Measurements from ENCODE around the gene SUPT5H. TPM values are rescaled to one million over a fixed set of nuclear protein-coding genes. Genes with fewer than 3 reads are reported as not detected.
"Not testable (repeated sequence)": the region's sequence is repeated elsewhere in the genome, so short reads cannot be mapped to it uniquely, and the experiment has no call there.

Gene SUPT5H
- total RNA-seq, 1 donor from 2014 or later, result 157 TPM

GRCh38 chr19:39465956-39466747 is 20.8 kb downstream of the SUPT5H start:
- no peak for DNase-seq (ENCODE audit: low spot score)

DNA sequence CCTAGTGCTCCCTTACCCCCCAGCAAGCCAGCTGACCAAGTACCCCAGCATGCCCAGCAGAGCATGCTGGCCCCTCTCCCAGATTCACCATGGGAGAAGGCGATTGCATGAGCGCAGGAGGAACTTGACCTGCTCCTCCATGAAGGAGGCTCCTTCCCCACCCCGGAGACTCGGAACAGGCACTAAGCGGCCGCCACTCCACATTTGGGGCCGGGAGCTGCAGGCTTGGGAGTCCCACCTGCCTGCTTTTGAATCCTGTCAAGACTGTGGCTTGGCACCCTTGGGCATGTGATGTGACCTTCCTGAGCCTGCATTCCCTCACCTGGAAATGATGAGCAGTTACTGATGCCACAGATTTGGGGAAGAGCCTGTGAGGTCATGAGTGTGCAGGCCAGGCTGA is 22.6 kb downstream of the SUPT5H start:
- no peak for DNase-seq (ENCODE audit: low spot score)

- no peak for DNase-seq (ENCODE audit: low spot score)
These were observed 23.7 kb downstream of the SUPT5H start for GRCh38 chr19:39469036-39469435.

- no peak for DNase-seq (ENCODE audit: low spot score)
These were observed 24.2 kb downstream of the SUPT5H start for GRCh38 chr19:39469567-39469966.

- DNase-seq (ENCODE audit: low spot score), result no peak
These were observed 25.4 kb downstream of the SUPT5H start for GRCh38 chr19:39470724-39471339.

DNA sequence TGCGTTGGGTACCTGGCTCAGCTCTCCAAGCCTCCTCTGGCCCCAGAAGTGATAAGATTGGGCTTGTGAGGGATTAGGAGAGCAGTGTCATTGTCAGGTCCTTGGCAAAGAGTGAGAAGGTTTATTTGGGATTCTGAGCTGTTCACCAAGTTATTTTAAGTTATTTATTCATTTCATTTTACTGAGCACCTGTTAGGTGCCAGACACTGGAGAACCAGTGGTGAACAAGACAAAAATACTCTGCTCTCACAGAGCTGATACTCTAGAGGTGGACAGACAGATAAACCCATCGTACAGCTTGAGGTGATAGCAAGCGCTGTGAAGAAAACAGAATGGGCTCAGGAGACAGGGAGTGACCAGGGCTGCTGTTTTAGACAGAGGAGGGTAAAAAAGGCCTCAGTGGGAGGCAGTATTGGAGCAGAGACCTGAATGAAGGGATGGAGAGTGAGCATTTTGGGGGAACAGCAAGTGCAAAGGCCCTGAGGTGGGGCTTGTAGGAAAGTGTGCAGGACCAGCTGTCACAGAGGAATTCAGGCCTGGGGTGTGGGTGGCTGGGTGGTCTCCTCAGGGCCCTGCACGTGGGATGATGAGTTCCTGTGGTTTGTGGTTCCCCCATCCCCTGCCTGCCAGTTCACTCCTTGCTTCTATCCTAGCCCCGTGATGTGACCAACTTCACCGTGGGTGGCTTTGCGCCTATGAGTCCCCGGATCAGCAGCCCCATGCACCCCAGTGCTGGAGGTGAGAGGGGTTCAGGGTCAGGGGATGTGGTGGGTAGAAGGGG is 26.6 kb downstream of the SUPT5H start:
- no peak for DNase-seq (ENCODE audit: low spot score)

DNA sequence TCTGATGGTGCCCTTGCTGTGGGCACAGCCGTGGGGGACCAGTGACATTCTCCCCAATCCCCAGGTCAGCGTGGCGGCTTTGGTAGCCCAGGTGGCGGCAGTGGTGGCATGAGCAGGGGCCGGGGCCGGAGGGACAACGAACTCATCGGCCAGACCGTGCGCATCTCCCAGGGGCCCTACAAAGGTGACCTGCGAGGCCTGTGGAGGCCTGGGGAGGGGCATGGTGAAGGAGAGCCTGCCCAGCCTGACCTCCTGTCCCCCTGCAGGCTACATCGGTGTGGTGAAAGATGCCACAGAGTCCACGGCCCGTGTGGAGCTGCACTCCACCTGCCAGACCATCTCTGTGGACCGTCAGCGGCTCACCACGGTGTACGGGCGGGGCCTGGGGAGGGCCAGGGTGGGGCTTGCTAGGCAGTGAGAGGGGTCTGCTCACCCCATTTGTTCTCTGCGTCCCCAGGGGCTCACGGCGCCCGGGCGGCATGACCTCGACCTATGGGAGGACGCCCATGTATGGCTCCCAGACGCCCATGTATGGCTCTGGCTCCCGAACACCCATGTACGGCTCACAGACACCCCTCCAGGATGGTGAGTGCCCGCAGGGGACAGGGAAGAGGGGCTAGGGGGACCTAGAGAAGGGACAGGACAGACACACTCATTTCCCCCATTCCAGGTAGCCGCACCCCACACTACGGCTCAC is 27.5 kb downstream of the SUPT5H start:
- no peak for DNase-seq (ENCODE audit: low spot score)

GRCh38 chr19:39473443-39473960 is 28.1 kb downstream of the SUPT5H start:
- DNase-seq (ENCODE audit: low spot score), result no peak

- DNase-seq (ENCODE audit: low spot score), result peak; percentile 20
These were observed 28.8 kb downstream of the SUPT5H start for GRCh38 chr19:39474139-39474620.

DNA sequence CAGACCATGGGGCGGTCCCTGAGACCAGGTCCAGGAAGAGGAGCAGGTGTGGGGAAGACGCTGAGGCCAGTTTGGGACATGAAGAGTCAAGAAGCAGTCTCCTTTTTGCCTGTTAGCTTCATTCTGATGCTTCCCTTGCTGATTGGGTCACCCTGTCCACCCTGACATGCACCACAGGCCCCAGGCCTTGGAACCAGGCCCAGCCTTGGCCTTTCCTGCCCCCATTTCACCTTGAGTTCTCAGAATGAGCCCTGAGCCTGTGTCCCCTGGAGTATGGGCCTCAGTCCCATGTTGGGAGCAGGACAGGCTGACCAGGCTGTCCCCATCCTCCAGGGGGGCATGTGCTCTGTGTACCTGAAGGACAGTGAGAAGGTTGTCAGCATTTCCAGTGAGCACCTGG is 30.4 kb downstream of the SUPT5H start:
- DNase-seq (ENCODE audit: low spot score), result no peak

GRCh38 chr19:39479319-39479801 is 34.0 kb downstream of the SUPT5H start:
- DNase-seq (ENCODE audit: low spot score), result not testable (repeated sequence)

- DNase-seq (ENCODE audit: low spot score), result no peak
These were observed 34.5 kb downstream of the SUPT5H start for GRCh38 chr19:39479916-39480315.

DNA sequence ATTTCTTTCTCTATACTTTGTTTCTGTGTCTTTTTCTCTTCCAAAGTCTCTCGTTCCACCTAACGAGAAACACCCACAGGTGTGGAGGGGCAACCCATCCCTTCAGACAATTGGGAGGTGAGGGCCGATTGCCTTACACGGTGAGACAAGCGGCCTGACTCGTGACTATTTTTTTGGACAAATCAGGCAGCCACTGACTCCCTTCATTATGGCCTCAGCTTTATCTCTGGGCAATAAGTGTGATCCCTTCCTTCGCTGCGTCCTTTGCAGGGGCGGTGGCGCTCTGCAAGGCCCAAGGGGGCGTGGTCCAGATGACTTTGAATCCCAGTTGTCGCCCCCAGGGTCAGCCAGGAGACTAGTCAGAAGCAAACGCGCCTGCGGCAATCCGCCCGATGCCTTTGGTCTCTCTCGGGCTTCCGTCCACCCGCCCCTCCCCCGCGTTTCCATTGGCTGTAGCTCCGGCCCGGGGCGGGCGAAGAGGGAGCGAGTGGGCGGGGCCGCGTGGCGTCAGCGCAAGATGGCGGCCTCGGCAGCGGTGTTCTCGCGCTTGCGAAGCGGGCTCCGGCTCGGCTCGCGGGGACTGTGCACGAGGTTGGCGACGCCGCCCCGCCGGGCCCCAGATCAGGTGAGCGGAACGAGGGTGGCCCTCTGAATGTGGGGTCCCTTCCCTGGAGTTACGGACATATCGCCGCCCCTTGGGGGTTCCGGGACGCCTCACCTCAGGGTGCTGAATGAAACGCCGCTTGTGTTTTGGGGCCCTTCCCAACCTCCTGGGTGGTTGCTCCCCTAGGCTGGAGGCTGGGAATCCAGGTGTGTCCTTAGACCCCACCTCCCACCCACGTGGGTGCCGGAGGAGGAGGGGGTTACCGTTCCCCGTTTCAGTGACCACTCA is 35.2 kb downstream of the SUPT5H start, which contains the start of gene TIMM50:
TSS of gene TIMM50 (plus strand) at position 502 of the 892 bp plus-strand sequence. CDS start at position 518, 16 bp downstream.
- peak; percentile 97 for DNase-seq (ENCODE audit: low spot score)

GRCh38 chr19:39481229-39481545 is 35.8 kb downstream of the SUPT5H start:
- no peak for DNase-seq (ENCODE audit: low spot score)

GRCh38 chr19:39481676-39482075 is 36.3 kb downstream of the SUPT5H start:
- DNase-seq (ENCODE audit: low spot score), result no peak

DNA sequence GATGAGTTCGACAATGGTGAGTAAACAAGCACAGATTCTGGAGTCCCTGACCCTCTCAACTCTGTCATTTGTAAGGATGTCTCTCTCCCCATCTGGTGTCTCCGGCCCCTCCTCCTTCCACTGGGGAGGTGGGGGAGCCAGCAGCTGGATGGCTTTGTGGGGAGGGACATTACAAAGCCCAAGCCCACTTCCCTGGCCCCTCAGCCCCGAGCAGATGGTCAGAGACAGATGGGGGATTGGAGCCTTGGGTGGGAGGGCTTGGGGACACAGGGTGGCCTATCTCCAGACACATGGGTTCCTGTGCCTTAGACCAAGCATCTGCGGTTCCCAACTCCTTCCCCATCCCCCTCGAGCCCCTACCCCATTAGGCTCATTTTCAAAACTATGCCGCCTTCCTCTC is 37.8 kb downstream of the SUPT5H start:
- no peak for DNase-seq (ENCODE audit: low spot score)

DNA sequence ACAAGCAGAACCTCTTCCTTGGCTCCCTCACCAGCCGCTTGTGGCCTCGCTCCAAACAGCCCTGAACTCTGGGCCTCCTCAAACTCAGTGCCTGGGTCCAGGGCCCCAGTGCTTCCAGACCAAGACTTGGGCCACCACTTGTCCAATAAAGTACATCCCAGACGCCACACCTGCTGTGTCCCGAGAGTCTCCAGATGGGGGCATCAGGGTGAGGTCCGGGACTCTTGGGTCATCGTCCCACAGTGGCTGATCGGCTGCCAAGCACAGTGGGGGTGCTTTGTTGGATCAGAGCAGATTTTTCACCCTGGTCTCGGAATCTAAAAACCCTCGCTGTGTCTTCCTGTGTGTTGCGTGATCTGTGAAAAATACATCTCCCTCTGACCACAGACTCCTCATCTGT is 44.4 kb downstream of the SUPT5H start:
- DNase-seq (ENCODE audit: low spot score), result no peak

DNA sequence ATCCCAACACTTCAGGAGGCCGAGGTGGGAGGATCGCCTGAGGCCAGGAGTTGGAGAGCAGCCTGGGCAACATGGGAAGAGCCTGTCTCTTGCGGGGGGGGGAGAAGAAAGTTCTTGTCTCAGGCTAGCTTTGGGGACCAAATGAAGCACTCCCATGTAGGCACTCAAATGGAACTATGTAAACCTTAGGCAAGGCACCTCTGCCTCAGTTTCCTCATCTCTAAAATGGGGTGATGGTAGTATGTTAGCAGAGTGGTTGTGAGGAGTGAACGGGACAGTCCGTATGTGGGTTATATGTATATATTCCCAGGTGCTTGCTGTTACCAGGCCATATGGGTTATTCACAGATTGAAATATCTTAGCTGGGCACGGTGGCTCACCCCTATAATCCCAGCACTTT is 46.8 kb downstream of the SUPT5H start:
- no peak for DNase-seq (ENCODE audit: low spot score)

DNA sequence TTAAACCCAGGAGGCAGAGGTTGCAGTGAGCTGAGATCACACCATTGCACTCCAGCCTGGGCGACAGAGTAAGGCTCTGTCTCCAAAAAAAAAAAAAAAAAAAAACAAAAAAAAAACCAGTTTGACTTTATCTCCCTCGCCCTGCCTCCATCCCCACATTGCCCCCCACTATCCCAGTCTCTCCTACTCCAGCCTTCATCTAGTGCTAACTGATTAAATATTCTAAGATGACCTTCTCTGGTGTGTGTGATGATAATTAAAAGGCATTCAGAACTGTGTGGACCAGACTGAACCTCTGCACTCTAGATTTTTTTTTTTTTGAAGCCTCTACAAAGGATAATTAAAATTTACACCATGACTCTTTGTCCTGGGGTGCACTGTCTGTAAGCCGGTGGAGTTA is 47.4 kb downstream of the SUPT5H start:
- no peak for DNase-seq (ENCODE audit: low spot score)

GRCh38 chr19:39494661-39495060 is 49.3 kb downstream of the SUPT5H start:
- no peak for DNase-seq (ENCODE audit: low spot score)
